ENCODE measurements around the gene RNF213. TPM values are rescaled to one million over a fixed set of nuclear protein-coding genes. Genes with fewer than 3 reads are reported as not detected.
"Not testable (repeated sequence)": the region's sequence is repeated elsewhere in the genome, so short reads cannot be mapped to it uniquely, and the experiment has no call there.

The RNF213 gene
- total RNA-seq, 2 donors from 2014 or later: 98.8 to 136 TPM

- Histone ChIP-seq H3K9ac (ENCODE audit: extremely low read depth, low read length, poor library complexity, severe bottlenecking) (no peak overlapping the region), H3K27me3 (ENCODE audit: control insufficient read depth, insufficient read depth, low read length, poor library complexity, severe bottlenecking) (no peaks in the 10 kb centered on the region), H3K36me3 (ENCODE audit: control insufficient read depth, insufficient read depth, low read length) (no peaks in the 10 kb centered on the region), H3K4me1 (ENCODE audit: control insufficient read depth, insufficient read depth, low read length) (peaks cover 10% of the 10 kb centered on the region), H3K4me3 (ENCODE audit: low read length) (no peak overlapping the region), H3K27ac (ENCODE audit: low read depth, low read length) (no peak overlapping the region), H3K9me3 (ENCODE audit: control insufficient read depth, low read length) (no peaks in the 10 kb centered on the region)
- no peaks in the 10 kb centered on the region for H3K9me3 Mint-ChIP-seq
- peaks cover 15% of the 10 kb centered on the region for H3K27me3 Mint-ChIP-seq (ENCODE audit: insufficient read depth)
- DNase-seq: peak; percentile 41
- H3K36me3 Mint-ChIP-seq (ENCODE audit: low read depth): no peaks in the 10 kb centered on the region
- TF ChIP-seq CTCF (conservative IDR thresholded peaks at IDR 0.05): no peak
- peaks cover 37% of the 10 kb centered on the region for H3K4me1 Mint-ChIP-seq
- no peak overlapping the region for H3K4me3 Mint-ChIP-seq
- 94 to 95% methylated on average over 10 to 13 of the region's 13 CpGs for WGBS, 2 experiments (ENCODE audit: insufficient coverage in 1 of 2, insufficient read length in 1 of 2)
- no peak overlapping the region for H3K27ac Mint-ChIP-seq
Observed at GRCh38 chr17:80409626-80410025, 149.0 kb downstream of the RNF213 start.

- H3K9me3 Mint-ChIP-seq; H3K27ac ChIP-seq (ENCODE audit: low read depth, low read length); H3K4me3 Mint-ChIP-seq; H3K4me3 ChIP-seq (ENCODE audit: low read length); H3K36me3 ChIP-seq (ENCODE audit: control insufficient read depth, insufficient read depth, low read length); H3K9me3 ChIP-seq (ENCODE audit: control insufficient read depth, low read length); H3K9ac ChIP-seq (ENCODE audit: extremely low read depth, low read length, poor library complexity, severe bottlenecking); H3K36me3 Mint-ChIP-seq (ENCODE audit: low read depth); DNase-seq; H3K27ac Mint-ChIP-seq; H3K27me3 ChIP-seq (ENCODE audit: control insufficient read depth, insufficient read depth, low read length, poor library complexity, severe bottlenecking): not testable (repeated sequence)
- peaks cover 15% of the 10 kb centered on the region for H3K27me3 Mint-ChIP-seq (ENCODE audit: insufficient read depth)
- peaks cover 10% of the 10 kb centered on the region for H3K4me1 ChIP-seq (ENCODE audit: control insufficient read depth, insufficient read depth, low read length)
- WGBS, 2 experiments (ENCODE audit: insufficient coverage in 1 of 2, insufficient read length in 1 of 2): 90 to 95% methylated on average over 9 to 16 of the region's 16 CpGs
- H3K4me1 Mint-ChIP-seq: peaks cover 37% of the 10 kb centered on the region
Observed at GRCh38 chr17:80410441-80411087, 149.9 kb downstream of the RNF213 start.

GRCh38 chr17:80413771-80414507 lies 153.3 kb downstream of the RNF213 start:
- Mint-ChIP-seq H3K9me3 (no peaks in the 10 kb centered on the region), H3K4me3 (peak overlapping the region; percentile 87), H3K36me3 (ENCODE audit: low read depth) (peaks cover 23% of the 10 kb centered on the region), H3K27me3 (ENCODE audit: insufficient read depth) (peaks cover 15% of the 10 kb centered on the region), H3K27ac (peak overlapping the region; percentile 97), H3K4me1 (peaks cover 37% of the 10 kb centered on the region)
- no peak overlapping the region for H3K27ac ChIP-seq (ENCODE audit: low read depth, low read length)
- peaks cover 10% of the 10 kb centered on the region for H3K4me1 ChIP-seq (ENCODE audit: control insufficient read depth, insufficient read depth, low read length)
- peaks cover 19% of the 10 kb centered on the region for H3K36me3 ChIP-seq (ENCODE audit: control insufficient read depth, insufficient read depth, low read length)
- H3K9ac ChIP-seq (ENCODE audit: extremely low read depth, low read length, poor library complexity, severe bottlenecking): peak overlapping the region; percentile 92
- TF ChIP-seq CTCF (conservative IDR thresholded peaks at IDR 0.05): no peak
- peak overlapping the region; percentile 96 for H3K4me3 ChIP-seq (ENCODE audit: low read length)
- 56 to 59% methylated on average over 22 to 26 of the region's 26 CpGs for WGBS, 2 experiments (ENCODE audit: insufficient coverage in 1 of 2, insufficient read length in 1 of 2)
- no peaks in the 10 kb centered on the region for H3K9me3 ChIP-seq (ENCODE audit: control insufficient read depth, low read length)
- no peaks in the 10 kb centered on the region for H3K27me3 ChIP-seq (ENCODE audit: control insufficient read depth, insufficient read depth, low read length, poor library complexity, severe bottlenecking)
- DNase-seq: no peak
